Thymus (tissue), 14 donors: ENCODE data around the gene WASF2. TPM values are rescaled to one million over a fixed set of nuclear protein-coding genes. Genes with fewer than 3 reads are reported as not detected.
"Not testable (repeated sequence)": the region's sequence is repeated elsewhere in the genome, so short reads cannot be mapped to it uniquely, and the experiment has no call there.

Experiments used
- DNase-seq, 9 donors: peaks; one replicate each; pipeline ENCODE4 v3.0.0-alpha.2; 2013; ENCODE audit warnings: low spot score in 9 of 9, low read depth in 6 of 9, missing footprints in 1 of 9
- H3K27ac ChIP-seq, 2 donors: one replicate each; pipeline ENCODE4 v1.5.1; 2013; ENCODE audit warnings: control low read depth in 1 of 2, low read depth in 1 of 2, low read length in 1 of 2, mild to moderate bottlenecking in 1 of 2, moderate library complexity in 1 of 2
- H3K27me3 ChIP-seq, 2 donors: one replicate each; pipeline ENCODE4 v1.5.1; 2013; ENCODE audit warnings: low read length in 1 of 2; ENCODE audit not compliant: control insufficient read depth in 2 of 2, insufficient read depth in 1 of 2
- H3K36me3 ChIP-seq, 2 donors: one replicate each; pipeline ENCODE4 v1.5.1; 2013; ENCODE audit warnings: low read length in 1 of 2, mild to moderate bottlenecking in 1 of 2, moderate library complexity in 1 of 2; ENCODE audit not compliant: control insufficient read depth in 2 of 2, insufficient read depth in 2 of 2
- H3K4me1 ChIP-seq, 2 donors: one replicate each; pipeline ENCODE4 v1.5.1; 2013; ENCODE audit warnings: low read length in 2 of 2; ENCODE audit not compliant: control insufficient read depth in 2 of 2, insufficient read depth in 2 of 2
- H3K4me3 ChIP-seq, 2 donors: one replicate each; pipeline ENCODE4 v1.5.1; 2013; ENCODE audit warnings: low read length in 2 of 2, control low read depth in 1 of 2, mild to moderate bottlenecking in 1 of 2
- H3K9me3 ChIP-seq, 2 donors: one replicate each; pipeline ENCODE4 v1.5.1; 2013; ENCODE audit warnings: low read length in 1 of 2, mild to moderate bottlenecking in 1 of 2; ENCODE audit not compliant: control insufficient read depth in 2 of 2, insufficient read depth in 1 of 2
- WGBS: extraction: QIAGEN DNeasy Blood & Tissue Kit; methylation state at CpG from one replicate; pipeline ENCODE4 v1.1.7; 2013; 5-methylcytosine and 5-hydroxymethylcytosine counted together
- long read RNA-seq, 10 donors: transcript quantifications; one replicate each; lab custom pipeline, GENCODE V29; 2026
- polyA plus RNA-seq: library from polyadenylated mRNA; stranded (reverse); fragments of 200-250 nt; gene quantifications from one replicate; pipeline ENCODE4 v1.2.3, GENCODE V29; 2013
- total RNA-seq: library from RNA; stranded (reverse); fragments of 120-200 nt; gene quantifications from one replicate; pipeline ENCODE4 v1.2.4, GENCODE V29; 2013
- donor health status: healthy.

WASF2 gene
- total RNA-seq: 14.2 TPM
- polyA plus RNA-seq: 47.4 TPM
- long read RNA-seq, donor 1, full-length matches to known transcripts: 3 of 3 reads
- long read RNA-seq, donor 1, partial matches to known transcripts: 0 of 3 reads
- long read RNA-seq, donor 1, other reads (novel, unspliced or antisense): 0 of 3 reads
- long read RNA-seq, donor 2, full-length matches to known transcripts: 41 of 194 reads
- long read RNA-seq, donor 2, partial matches to known transcripts: 153 of 194 reads
- long read RNA-seq, donor 2, other reads (novel, unspliced or antisense): 0 of 194 reads
- long read RNA-seq, donor 3, full-length matches to known transcripts: 17 of 65 reads
- long read RNA-seq, donor 3, partial matches to known transcripts: 48 of 65 reads
- long read RNA-seq, donor 3, other reads (novel, unspliced or antisense): 0 of 65 reads
- long read RNA-seq, donor 4, full-length matches to known transcripts: 4 of 33 reads
- long read RNA-seq, donor 4, partial matches to known transcripts: 29 of 33 reads
- long read RNA-seq, donor 4, other reads (novel, unspliced or antisense): 0 of 33 reads
- long read RNA-seq, donor 5, full-length matches to known transcripts: 13 of 73 reads
- long read RNA-seq, donor 5, partial matches to known transcripts: 60 of 73 reads
- long read RNA-seq, donor 5, other reads (novel, unspliced or antisense): 0 of 73 reads
- long read RNA-seq, donor 6, full-length matches to known transcripts: 15 of 58 reads
- long read RNA-seq, donor 6, partial matches to known transcripts: 43 of 58 reads
- long read RNA-seq, donor 6, other reads (novel, unspliced or antisense): 0 of 58 reads
- long read RNA-seq, donor 7, full-length matches to known transcripts: 7 of 50 reads
- long read RNA-seq, donor 7, partial matches to known transcripts: 43 of 50 reads
- long read RNA-seq, donor 7, other reads (novel, unspliced or antisense): 0 of 50 reads
- long read RNA-seq, donor 8, full-length matches to known transcripts: 6 of 36 reads
- long read RNA-seq, donor 8, partial matches to known transcripts: 30 of 36 reads
- long read RNA-seq, donor 8, other reads (novel, unspliced or antisense): 0 of 36 reads
- long read RNA-seq, donor 9, full-length matches to known transcripts: 12 of 36 reads
- long read RNA-seq, donor 9, partial matches to known transcripts: 24 of 36 reads
- long read RNA-seq, donor 9, other reads (novel, unspliced or antisense): 0 of 36 reads
- long read RNA-seq, donor 10, full-length matches to known transcripts: 7 of 67 reads
- long read RNA-seq, donor 10, partial matches to known transcripts: 60 of 67 reads
- long read RNA-seq, donor 10, other reads (novel, unspliced or antisense): 0 of 67 reads

GRCh38 chr1:27489973-27490741 lies at the start of gene WASF2:
TSS of gene WASF2 (minus strand) at chr1:27490167. CDS start at chr1:27428890, 61,277 bp downstream.
- Histone ChIP-seq H3K4me3 (peak within 1 kb of the TSS; percentile 98 to 100), H3K27ac (peak within 1 kb of the TSS; percentile 92 to 96), H3K9me3 (no peaks in the 10 kb centered on the region), H3K4me1 (peaks cover 2 to 23% of the 10 kb centered on the region in 2 donors), H3K27me3 (no peaks in the 10 kb centered on the region), H3K36me3 (peaks cover 0 to 1% of the 10 kb centered on the region in 2 donors)
- DNase-seq: peak; percentile 92 to 99 (median 97)
- WGBS: under 1% methylated on average over 50 of the region's 50 CpGs

- 98% methylated on average over 3 of the region's 3 CpGs for WGBS
- Histone ChIP-seq H3K36me3 (peaks cover 37 to 55% of the 10 kb centered on the region in 2 donors), H3K27me3 (no peaks in the 10 kb centered on the region), H3K27ac (no peak overlapping the region), H3K4me1 (peaks cover 11 to 64% of the 10 kb centered on the region in 2 donors), H3K4me3 (no peak overlapping the region), H3K9me3 (no peaks in the 10 kb centered on the region)
- DNase-seq: no peak
Measured at GRCh38 chr1:27538793-27539192, 48.8 kb upstream of the WASF2 start.

GRCh38 chr1:27538305-27538676 lies 48.3 kb upstream of the WASF2 start:
- not testable (repeated sequence) for H3K9me3 ChIP-seq, H3K4me3 ChIP-seq, DNase-seq, H3K27me3 ChIP-seq, H3K27ac ChIP-seq
- H3K4me1 ChIP-seq: peaks cover 11 to 66% of the 10 kb centered on the region in 2 donors
- WGBS: 99% methylated on average over 4 of the region's 4 CpGs
- H3K36me3 ChIP-seq: peaks cover 42 to 58% of the 10 kb centered on the region in 2 donors

- 93% methylated on average over 11 of the region's 11 CpGs for WGBS
- H3K27me3 ChIP-seq: no peaks in the 10 kb centered on the region
- no peak for DNase-seq
- H3K36me3 ChIP-seq: peaks cover 38 to 57% of the 10 kb centered on the region in 2 donors
- H3K4me1 ChIP-seq: peaks cover 13 to 67% of the 10 kb centered on the region in 2 donors
- no peak overlapping the region for H3K4me3 ChIP-seq
- H3K27ac ChIP-seq: no peak overlapping the region
- H3K9me3 ChIP-seq: no peaks in the 10 kb centered on the region
Measured at GRCh38 chr1:27536767-27537166, 46.8 kb upstream of the WASF2 start.

- 96% methylated on average over 15 of the region's 15 CpGs for WGBS
- no peak overlapping the region for H3K4me3 ChIP-seq
- no peak for DNase-seq
- no peaks in the 10 kb centered on the region for H3K9me3 ChIP-seq
- peaks cover 12 to 68% of the 10 kb centered on the region in 2 donors for H3K4me1 ChIP-seq
- no peak overlapping the region for H3K27ac ChIP-seq
- peaks cover 38 to 57% of the 10 kb centered on the region in 2 donors for H3K36me3 ChIP-seq
- H3K27me3 ChIP-seq: no peaks in the 10 kb centered on the region
Measured at GRCh38 chr1:27536010-27536757, 46.2 kb upstream of the WASF2 start.

- H3K27ac ChIP-seq: peak overlapping the region in 1 of 2 donors; percentile 43
Measured at GRCh38 chr1:27535386-27535785, 45.4 kb upstream of the WASF2 start.

GRCh38 chr1:27531959-27532685 lies 42.2 kb upstream of the WASF2 start:
- H3K4me1 ChIP-seq: peaks cover 28 to 79% of the 10 kb centered on the region in 2 donors
- H3K9me3 ChIP-seq: peaks cover 0 to 3% of the 10 kb centered on the region in 2 donors
- 78% methylated on average over 14 of the region's 14 CpGs for WGBS
- H3K27ac ChIP-seq: peak overlapping the region in 1 of 2 donors; percentile 79
- DNase-seq: no peak
- H3K27me3 ChIP-seq: no peaks in the 10 kb centered on the region
- H3K36me3 ChIP-seq: peaks cover 29 to 43% of the 10 kb centered on the region in 2 donors
- H3K4me3 ChIP-seq: no peak overlapping the region

More at GRCh38 chr1:27535386-27535785, 45.4 kb upstream of the WASF2 start:
- no peak for DNase-seq
- H3K9me3 ChIP-seq: no peaks in the 10 kb centered on the region
- WGBS: 70% methylated on average over 2 of the region's 2 CpGs
- no peak overlapping the region for H3K4me3 ChIP-seq
- H3K4me1 ChIP-seq: peaks cover 6 to 61% of the 10 kb centered on the region in 2 donors
- no peaks in the 10 kb centered on the region for H3K27me3 ChIP-seq
- H3K36me3 ChIP-seq: peaks cover 35 to 54% of the 10 kb centered on the region in 2 donors
